CD14-positive monocyte (primary cell): ENCODE data around the gene OAT. TPM values are rescaled to one million over a fixed set of nuclear protein-coding genes. Genes with fewer than 3 reads are reported as not detected.

ENCODE experiments used
- DNase-seq, 3 donors: peaks; one replicate each; pipeline ENCODE4 v3.0.0-alpha.2; 2011 to 2022
- H2AFZ ChIP-seq: 2 replicates; pipeline ENCODE4 v1.6.0; 2012; ENCODE audit warnings: mild to moderate bottlenecking, low read depth, low read length, inconsistent platforms; ENCODE audit not compliant: insufficient read depth, poor library complexity, severe bottlenecking
- H3K27ac ChIP-seq, 2 donors: 1 replicate in 1 of 2; 2 replicates in 1 of 2; pipeline ENCODE4 v1.5.1; 2012 to 2013; ENCODE audit warnings: low read length in 2 of 2, control low read depth in 1 of 2, inconsistent platforms in 1 of 2, low read depth in 1 of 2, mild to moderate bottlenecking in 1 of 2
- H3K27me3 ChIP-seq, 2 donors: one replicate each; pipeline versions ENCODE4 v1.6.0 to v1.6.1; 2011 to 2013; ENCODE audit warnings: low read length in 2 of 2; ENCODE audit not compliant: control insufficient read depth in 2 of 2, insufficient read depth in 2 of 2
- H3K36me3 ChIP-seq, 2 donors: replicated peaks in 1 of 2; 1 replicate in 1 of 2; 2 replicates in 1 of 2; pipeline versions ENCODE4 v1.5.1 to v1.6.1; 2012 to 2013; ENCODE audit warnings: low read length in 2 of 2, control low read depth in 1 of 2, inconsistent platforms in 1 of 2, mild to moderate bottlenecking in 1 of 2; ENCODE audit not compliant: insufficient read depth in 2 of 2, control insufficient read depth in 1 of 2
- H3K4me1 ChIP-seq, 2 donors: 1 replicate in 1 of 2; 2 replicates in 1 of 2; pipeline versions ENCODE4 v1.5.1 to v1.6.1; 2012 to 2013; ENCODE audit warnings: low read length in 2 of 2, control low read depth in 1 of 2, inconsistent platforms in 1 of 2, mild to moderate bottlenecking in 1 of 2, moderate library complexity in 1 of 2; ENCODE audit not compliant: insufficient read depth in 2 of 2, control insufficient read depth in 1 of 2
- H3K4me2 ChIP-seq: replicated peaks from 2 replicates; pipeline ENCODE3; 2012; ENCODE audit warnings: low read length, moderate library complexity, mild to moderate bottlenecking; ENCODE audit not compliant: poor library complexity, severe bottlenecking; ENCODE audit errors: extremely low read depth
- H3K4me3 ChIP-seq, 3 experiments: fragments of 200-600 bp in 1 of 3; sonication (generic) in 1 of 3; replicated peaks in 1 of 3; 1 replicate in 2 of 3; 2 replicates in 1 of 3; pipeline ENCODE4 v1.5.1; 2011 to 2013; ENCODE audit warnings: low read length in 3 of 3, mild to moderate bottlenecking in 3 of 3, control low read depth in 2 of 3, low read depth in 2 of 3, inconsistent platforms in 1 of 3, moderate library complexity in 1 of 3
- H3K79me2 ChIP-seq: 2 replicates; pipeline ENCODE4 v1.6.0; 2012; ENCODE audit warnings: mild to moderate bottlenecking, control low read depth, inconsistent platforms, low read length, moderate library complexity; ENCODE audit not compliant: insufficient read depth
- H3K9ac ChIP-seq: 2 replicates; pipeline ENCODE4 v1.6.0; 2017; ENCODE audit warnings: low read length, mild to moderate bottlenecking; ENCODE audit not compliant: insufficient read depth, poor library complexity, severe bottlenecking
- H3K9me3 ChIP-seq, 2 donors: replicated peaks in 1 of 2; 1 replicate in 1 of 2; 2 replicates in 1 of 2; pipeline versions ENCODE4 v1.5.1 to v1.6.1; 2012 to 2013; ENCODE audit warnings: low read length in 2 of 2, control low read depth in 1 of 2; ENCODE audit not compliant: control insufficient read depth in 1 of 2, insufficient read depth in 1 of 2
- H4K20me1 ChIP-seq: 2 replicates; pipeline ENCODE4 v1.6.0; 2012; ENCODE audit warnings: mild to moderate bottlenecking, low read length, control low read depth, moderate library complexity; ENCODE audit not compliant: insufficient read depth
- H3K27ac Mint-ChIP-seq, 7 donors: one replicate each; pipeline ENCODE4 v1.8.0; 2020; ENCODE audit warnings: mild to moderate bottlenecking in 7 of 7, mixed read lengths in 7 of 7, moderate library complexity in 6 of 7, inconsistent platforms in 2 of 7
- H3K27me3 Mint-ChIP-seq, 3 donors: one replicate each; pipeline ENCODE4 v1.8.0; 2021 to 2022; ENCODE audit warnings: low read depth in 3 of 3, mild to moderate bottlenecking in 3 of 3, mixed read lengths in 3 of 3, moderate library complexity in 3 of 3, inconsistent platforms in 1 of 3
- H3K36me3 Mint-ChIP-seq, 2 donors: one replicate each; pipeline ENCODE4 v1.8.0; 2020; ENCODE audit warnings: mixed read lengths in 2 of 2, inconsistent platforms in 1 of 2, mild to moderate bottlenecking in 1 of 2
- H3K4me1 Mint-ChIP-seq: one replicate; pipeline ENCODE4 v1.8.0; 2020; ENCODE audit warnings: mild to moderate bottlenecking, mixed read lengths
- H3K4me3 Mint-ChIP-seq, 2 donors: one replicate each; pipeline ENCODE4 v1.8.0; 2020; ENCODE audit warnings: mild to moderate bottlenecking in 2 of 2, mixed read lengths in 2 of 2, moderate library complexity in 1 of 2
- H3K9me3 Mint-ChIP-seq, 7 donors: one replicate each; pipeline ENCODE4 v1.8.0; 2020 to 2022; ENCODE audit warnings: mixed read lengths in 7 of 7, mild to moderate bottlenecking in 6 of 7, moderate library complexity in 6 of 7, inconsistent platforms in 2 of 7
- CTCF ChIP-seq: fragments of 200-600 bp; IDR thresholded peaks from one replicate; pipeline ENCODE4 v1.8.0; 2022; ENCODE audit warnings: antibody characterized with exemption, mild to moderate bottlenecking
- WGBS: methylation state at CpG from one replicate; pipeline ENCODE4 v1.1.5; 2013; ENCODE audit warnings: missing lambda C conversion rate; ENCODE audit not compliant: insufficient coverage; 5-methylcytosine and 5-hydroxymethylcytosine counted together
- intact Hi-C, 2 donors: fragments of 100-400 bp; cut with micrococcal nuclease; formaldehyde crosslinking; loops; one replicate each; pipeline versions ENCODE4 v1.15.0 to v1.15.1; 2023
- polyA plus RNA-seq, 3 donors: library from polyadenylated mRNA; depleted of rRNA in 1 of 3; unstranded in 2 of 3; stranded (reverse) in 1 of 3; fragments of 300-500 nt in 2 of 3; fragments of >200 nt in 1 of 3; fragmentation: Illumina TruSeq in 2 of 3; gene quantifications; 1 replicate in 2 of 3; 2 replicates in 1 of 3; pipeline ENCODE4 v1.2.3, GENCODE V29; 2012 to 2021

The OAT gene
- polyA plus RNA-seq, 3 donors: 83.5 to 89.6 (median 87.3) TPM

- H4K20me1 ChIP-seq: peaks cover 23% of the 10 kb centered on the region
These were observed 912 bp upstream of the OAT start for GRCh38 chr10:124419635-124420034.

More at GRCh38 chr10:124419635-124420034, 912 bp upstream of the OAT start:
- Histone ChIP-seq H3K27me3 (peaks cover 9 to 33% of the 10 kb centered on the region in 2 donors), H3K79me2 (peaks cover 35% of the 10 kb centered on the region), H3K4me1 (peaks cover 13 to 30% of the 10 kb centered on the region in 2 donors), H3K36me3 (no peaks in the 10 kb centered on the region), H3K9me3 (no peaks in the 10 kb centered on the region), H2AFZ (peak overlapping the region; percentile 90), H3K9ac (no peak overlapping the region), H3K27ac (no peak overlapping the region), H3K4me2 (peak overlapping the region; percentile 82), H3K4me3 (no peak overlapping the region)
- Mint-ChIP-seq H3K27ac (no peak overlapping the region), H3K36me3 (peaks cover 0 to 2% of the 10 kb centered on the region in 2 donors), H3K27me3 (peaks cover 31 to 48% (median 39%) of the 10 kb centered on the region in 3 donors), H3K4me3 (peak overlapping the region; percentile 76 to 86), H3K9me3 (peaks cover 0 to 2% (median 0%) of the 10 kb centered on the region in 7 donors), H3K4me1 (peaks cover 17% of the 10 kb centered on the region)
- 81% methylated on average over 9 of the region's 10 CpGs for WGBS
- TF ChIP-seq CTCF: no peak
- DNase-seq: no peak
- intact Hi-C loops: no loop called here
